Skin epidermis (tissue), 12 donors: ENCODE results near the gene STK32C.
"Not testable (repeated sequence)": the region's sequence is repeated elsewhere in the genome, so short reads cannot be mapped to it uniquely, and the experiment has no call there.

Experiments used
- H3K27ac ChIP-seq, 21 experiments: fragments of 200-600 bp; sonication (generic) in 11 of 21; one replicate each; pipeline ENCODE4 v1.5.0; 2020; ENCODE audit warnings: mild to moderate bottlenecking in 3 of 21, inconsistent platforms in 2 of 21, moderate library complexity in 2 of 21
- H3K4me3 ChIP-seq, 7 experiments: fragments of 200-600 bp; sonication (generic) in 2 of 7; one replicate each; pipeline ENCODE4 v1.5.0; 2020; ENCODE audit warnings: inconsistent platforms in 2 of 7, mild to moderate bottlenecking in 2 of 7, moderate library complexity in 1 of 7

The STK32C gene

GRCh38 chr10:132272231-132272971, 35.3 kb downstream of the STK32C start:
- H3K27ac ChIP-seq, result no peak overlapping the region
- no peak overlapping the region for H3K4me3 ChIP-seq

GRCh38 chr10:132271458-132272230, 36.1 kb downstream of the STK32C start:
- H3K27ac ChIP-seq, result no peak overlapping the region
- no peak overlapping the region for H3K4me3 ChIP-seq

- no peak overlapping the region for H3K27ac ChIP-seq
- no peak overlapping the region for H3K4me3 ChIP-seq
Measured at GRCh38 chr10:132270721-132271457, 36.9 kb downstream of the STK32C start.

- H3K4me3 ChIP-seq, result no peak overlapping the region
- H3K27ac ChIP-seq, result no peak overlapping the region
Measured at GRCh38 chr10:132270256-132270655, 37.5 kb downstream of the STK32C start.

GRCh38 chr10:132269266-132270230, 38.2 kb downstream of the STK32C start:
- Histone ChIP-seq H3K27ac (no peak overlapping the region), H3K4me3 (no peak overlapping the region)

GRCh38 chr10:132267916-132268315, 39.8 kb downstream of the STK32C start:
- H3K27ac ChIP-seq, H3K4me3 ChIP-seq: not testable (repeated sequence)

- Histone ChIP-seq H3K4me3 (no peak overlapping the region), H3K27ac (no peak overlapping the region)
Measured at GRCh38 chr10:132266594-132267161, 41.1 kb downstream of the STK32C start.

- Histone ChIP-seq H3K27ac (no peak overlapping the region), H3K4me3 (no peak overlapping the region)
Measured at GRCh38 chr10:132265890-132266496, 41.8 kb downstream of the STK32C start.

GRCh38 chr10:132264966-132265889, 42.5 kb downstream of the STK32C start:
- H3K4me3 ChIP-seq, result no peak overlapping the region
- H3K27ac ChIP-seq, result no peak overlapping the region

GRCh38 chr10:132264306-132264950, 43.3 kb downstream of the STK32C start:
- H3K27ac ChIP-seq, result no peak overlapping the region
- H3K4me3 ChIP-seq, result no peak overlapping the region

GRCh38 chr10:132263866-132264265, 43.9 kb downstream of the STK32C start:
- Histone ChIP-seq H3K27ac (no peak overlapping the region), H3K4me3 (no peak overlapping the region)

GRCh38 chr10:132259702-132260482, 47.9 kb downstream of the STK32C start:
- no peak overlapping the region for H3K27ac ChIP-seq
- no peak overlapping the region for H3K4me3 ChIP-seq

- no peak overlapping the region for H3K27ac ChIP-seq
Measured at GRCh38 chr10:132258423-132258822, 49.3 kb downstream of the STK32C start.

GRCh38 chr10:132257907-132258306, 49.8 kb downstream of the STK32C start:
- H3K4me3 ChIP-seq, result no peak overlapping the region
- no peak overlapping the region for H3K27ac ChIP-seq

More at GRCh38 chr10:132258423-132258822, 49.3 kb downstream of the STK32C start:
- no peak overlapping the region for H3K4me3 ChIP-seq

GRCh38 chr10:132257271-132257670, 50.5 kb downstream of the STK32C start:
- Histone ChIP-seq H3K4me3 (no peak overlapping the region), H3K27ac (no peak overlapping the region)

GRCh38 chr10:132256866-132257265, 50.9 kb downstream of the STK32C start:
- no peak overlapping the region for H3K27ac ChIP-seq
- no peak overlapping the region for H3K4me3 ChIP-seq
